Endothelial cell of umbilical vein (primary cell): ENCODE data around the gene PROCA1. TPM values are rescaled to one million over a fixed set of nuclear protein-coding genes. Genes with fewer than 3 reads are reported as not detected.

Source experiments
- BruUV-seq: library from RNA; stranded (reverse); fragments of 400-500 nt; replicated peaks from 2 replicates; lab custom pipeline; 2021; lab: Mats Ljungman, UMichigan
- CTCF ChIA-PET: fragments of 300-600, 350-600 bp; sonication (Branson Sonifier 250); formaldehyde crosslinking; loops from one replicate; lab custom pipeline; 2021; ENCODE audit warnings: antibody characterized with exemption, inconsistent platforms; lab: Charles Lee
- POLR2A ChIA-PET: fragments of 300-600, 350-600 bp; sonication (Branson Sonifier 250); formaldehyde crosslinking; loops from one replicate; lab custom pipeline; 2021; ENCODE audit warnings: antibody characterized with exemption, inconsistent platforms; lab: Charles Lee
- DNase-seq: peaks from one replicate; pipeline ENCODE4 v3.0.0-alpha.2; 2011; ENCODE audit warnings: low read depth, low spot score
- FAIRE-seq: peaks from 2 replicates; lab custom pipeline; 2011; peaks lifted over from hg19 to GRCh38; lab: Jason Lieb, UNC
- H2AFZ ChIP-seq: 2 replicates; pipeline ENCODE4 v1.6.0; 2012; ENCODE audit warnings: low read depth, low read length, control low read depth, inconsistent platforms
- H3K27ac ChIP-seq: 2 replicates; pipeline ENCODE4 v1.5.1; 2011; ENCODE audit warnings: low read depth, mild to moderate bottlenecking, control low read depth, low read length, moderate library complexity; ENCODE audit not compliant: insufficient read depth
- H3K27me3 ChIP-seq, 2 experiments: 2 replicates each; pipeline versions ENCODE4 v1.6.0 to v1.6.1; 2011; ENCODE audit warnings: low read length in 2 of 2, mixed read lengths in 1 of 2; ENCODE audit not compliant: control insufficient read depth in 2 of 2, insufficient read depth in 2 of 2
- H3K36me3 ChIP-seq, 2 experiments: 2 replicates in 1 of 2; 3 replicates in 1 of 2; pipeline ENCODE4 v1.5.1; 2011; ENCODE audit warnings: low read length in 2 of 2, mild to moderate bottlenecking in 1 of 2, moderate library complexity in 1 of 2; ENCODE audit not compliant: control insufficient read depth in 2 of 2, insufficient read depth in 2 of 2; ENCODE audit errors: extremely low read depth in 1 of 2
- H3K4me1 ChIP-seq: 3 replicates; pipeline ENCODE4 v1.5.1; 2011; ENCODE audit warnings: mild to moderate bottlenecking, low read length; ENCODE audit not compliant: control insufficient read depth, insufficient read depth; ENCODE audit errors: extremely low read depth
- H3K4me2 ChIP-seq: 2 replicates; pipeline ENCODE4 v1.6.1; 2011; ENCODE audit warnings: low read length, control low read depth, mixed read lengths; ENCODE audit not compliant: insufficient read depth
- H3K4me3 ChIP-seq, 3 experiments: fragments of 200-600 bp in 1 of 3; sonication (generic), shearing (Covaris generic) in 1 of 3; replicated peaks in 1 of 3; 2 replicates each; pipeline ENCODE4 v1.5.1; 2011 to 2016; ENCODE audit warnings: control low read depth in 3 of 3, low read length in 3 of 3, mild to moderate bottlenecking in 2 of 3, inconsistent platforms in 1 of 3, low read depth in 1 of 3, moderate library complexity in 1 of 3; ENCODE audit not compliant: insufficient read depth in 1 of 3
- H3K79me2 ChIP-seq: 2 replicates; pipeline ENCODE4 v1.6.0; 2012; ENCODE audit warnings: low read length, inconsistent platforms; ENCODE audit not compliant: control insufficient read depth, insufficient read depth
- H3K9ac ChIP-seq: replicated peaks from 2 replicates; pipeline ENCODE3; 2011; ENCODE audit warnings: low read length, control low read depth; ENCODE audit not compliant: insufficient read depth; ENCODE audit errors: extremely low read depth
- H3K9me1 ChIP-seq: replicated peaks from 3 replicates; pipeline ENCODE4 v1.6.0; 2011; ENCODE audit warnings: mild to moderate bottlenecking, low read length; ENCODE audit not compliant: control insufficient read depth, insufficient read depth; ENCODE audit errors: extremely low read depth
- H3K9me3 ChIP-seq: replicated peaks from 2 replicates; pipeline ENCODE4 v1.5.1; 2012; ENCODE audit warnings: low read length, inconsistent platforms; ENCODE audit not compliant: control insufficient read depth, insufficient read depth
- H4K20me1 ChIP-seq: replicated peaks from 2 replicates; pipeline ENCODE3; 2011; ENCODE audit warnings: mild to moderate bottlenecking, low read length; ENCODE audit not compliant: control insufficient read depth, insufficient read depth; ENCODE audit errors: extremely low read depth
- CTCF ChIP-seq, 2 donors: IDR thresholded peaks; 1 replicate in 1 of 2; 2 replicates in 1 of 2; pipeline ENCODE4 v1.5.1; 2011; ENCODE audit warnings: low read length in 2 of 2, mild to moderate bottlenecking in 2 of 2, moderate library complexity in 2 of 2, control low read depth in 1 of 2, inconsistent platforms in 1 of 2, low read depth in 1 of 2; ENCODE audit not compliant: insufficient read depth in 1 of 2; ENCODE audit errors: extremely low read depth in 1 of 2
- EZH2 ChIP-seq: IDR thresholded peaks from 2 replicates; pipeline ENCODE4 v1.6.1; 2012; ENCODE audit warnings: borderline replicate concordance, low read depth, mild to moderate bottlenecking, moderate library complexity, low read length, inconsistent platforms; ENCODE audit not compliant: severe bottlenecking
- FOS ChIP-seq: IDR thresholded peaks from 2 replicates; pipeline ENCODE4 v1.6.1; 2011; ENCODE audit warnings: mild to moderate bottlenecking, low read length, moderate library complexity, borderline replicate concordance; ENCODE audit not compliant: insufficient read depth
- GATA2 ChIP-seq: IDR thresholded peaks from 2 replicates; pipeline ENCODE4 v1.7.0; 2011; ENCODE audit warnings: low read depth, mild to moderate bottlenecking, moderate library complexity, mixed read lengths, low read length; ENCODE audit not compliant: insufficient read length, insufficient read depth
- JUN ChIP-seq: IDR thresholded peaks from 2 replicates; pipeline ENCODE4 v1.6.1; 2011; ENCODE audit warnings: borderline replicate concordance, low read depth; ENCODE audit not compliant: insufficient read length, insufficient read depth
- MAX ChIP-seq: IDR thresholded peaks from 2 replicates; pipeline ENCODE4 v1.6.1; 2011; ENCODE audit not compliant: insufficient read depth, insufficient read length
- MYC ChIP-seq: IDR thresholded peaks from one replicate; pipeline ENCODE4 v1.6.1; 2011; ENCODE audit warnings: mild to moderate bottlenecking, low read depth, low read length
- POLR2A ChIP-seq: IDR thresholded peaks from 2 replicates; pipeline ENCODE4 v1.6.1; 2012; ENCODE audit warnings: low read depth, mild to moderate bottlenecking, control low read depth, low read length
- POLR2AphosphoS5 ChIP-seq: IDR thresholded peaks from 2 replicates; pipeline ENCODE4 v1.6.1; 2012; ENCODE audit warnings: low read depth, mild to moderate bottlenecking, control low read depth, low read length, moderate library complexity; ENCODE audit not compliant: insufficient read depth
- dilution Hi-C: fragments of 300-500 bp; cut with MboI; formaldehyde crosslinking; loops from one replicate; pipeline ENCODE4 v1.15.0; 2019; ENCODE audit warnings: low sequenced_read_pairs; ENCODE audit not compliant: extremely low pct_ligation_motif_present
- intact Hi-C: fragments of 100-400 bp; cut with micrococcal nuclease; formaldehyde crosslinking; loops from one replicate; pipeline ENCODE4 v1.10.0; 2022
- polyA plus RNA-seq, 4 experiments: library from polyadenylated mRNA; depleted of rRNA in 3 of 4; stranded (reverse) in 3 of 4; unstranded in 1 of 4; fragments of >200 nt; gene quantifications; 2 replicates each; pipeline versions ENCODE4 v1.2.1 to v1.2.3, GENCODE V29; 2011 to 2012; ENCODE audit warnings: missing spikeins in 1 of 4
- total RNA-seq: library from RNA; stranded (reverse); gene quantifications from 2 replicates; pipeline ENCODE4 v1.2.3, GENCODE V29; 2021

Gene PROCA1
- total and polyA plus RNA-seq, 2 donors (not counting 3 experiments of a cell fraction or from before 2014, with no cell fraction given): 2.0 to 2.1 TPM

DNA sequence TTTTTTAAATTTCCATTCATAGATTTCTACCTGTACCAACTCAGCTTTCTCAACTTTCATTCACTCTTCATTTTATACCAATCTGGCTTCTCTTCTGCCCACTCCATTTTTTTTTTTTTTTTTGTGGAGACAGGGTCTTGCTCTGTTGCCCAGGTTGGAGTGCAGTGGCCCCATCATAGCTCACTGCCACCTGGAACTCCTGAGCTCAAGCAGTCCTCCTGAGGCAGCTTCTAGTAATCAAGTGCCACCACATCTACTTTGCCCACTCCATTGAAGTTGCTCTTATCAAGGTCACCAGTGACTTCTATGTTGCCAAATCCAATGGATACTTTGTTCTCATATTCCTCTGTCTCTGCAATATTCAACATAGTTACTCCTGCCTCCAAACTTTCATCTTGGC is 48.0 kb downstream of the PROCA1 start:
- POLR2A ChIA-PET: no interaction called here
- CTCF ChIA-PET: interaction anchor here (4.1 kb wide), 1 partner anchor 16 kb away, joined by 49 read pairs; no protein-coding TSS in a partner anchor
- no peak for TF ChIP-seq MYC
- TF ChIP-seq EZH2: no peak
- TF ChIP-seq MAX: no peak
- no peak for TF ChIP-seq CTCF (IDR thresholded peaks at IDR 0.05; ENCODE audit: extremely low read depth in 1 of 2, insufficient read depth in 1 of 2, low read depth in 1 of 2, low read length in 2 of 2)
- no peak for TF ChIP-seq FOS
- no peak for TF ChIP-seq POLR2AphosphoS5
- TF ChIP-seq POLR2A: no peak
- no peak for TF ChIP-seq JUN
- TF ChIP-seq GATA2: no peak
- no peak for FAIRE-seq
- no peak overlapping the region for H3K27ac ChIP-seq
- dilution Hi-C loops (no loop called here), intact Hi-C loops (loop anchor here (2.0 to 5.0 kb wide), 2 partner anchors 17 to 49 kb away; partner anchors contain the start of gene PROCA1)
- no peaks in the 10 kb centered on the region for H3K9me3 ChIP-seq
- BruUV-seq: no TSS peak
- no peaks in the 10 kb centered on the region for H3K9me1 ChIP-seq
- DNase-seq: no peak
- peaks cover 0 to 2% of the 10 kb centered on the region in 2 experiments for H3K36me3 ChIP-seq
- peaks cover 8% of the 10 kb centered on the region for H3K4me1 ChIP-seq
- no peak overlapping the region for H3K4me3 ChIP-seq
- no peak overlapping the region for H2AFZ ChIP-seq
- no peak overlapping the region for H3K9ac ChIP-seq
- H3K79me2 ChIP-seq: peaks cover 78% of the 10 kb centered on the region
- no peak overlapping the region for H3K4me2 ChIP-seq
- H4K20me1 ChIP-seq: no peaks in the 10 kb centered on the region
- H3K27me3 ChIP-seq: no peaks in the 10 kb centered on the region
